HG02870 (cell line): ENCODE results near the gene TSPAN32.

Experiments used
- ATAC-seq: cut with Tn5 transposase; IDR thresholded peaks from one replicate; pipeline ENCODE4 v1.9.1; 2021; ENCODE audit warnings: mild to moderate bottlenecking, moderate library complexity; ENCODE audit not compliant: unreplicated experiment

Gene TSPAN32

GRCh38 chr11:2314136-2314524, 12.3 kb downstream of the TSPAN32 start:
- no peak for ATAC-seq

GRCh38 chr11:2314525-2315394, 12.9 kb downstream of the TSPAN32 start:
- ATAC-seq = no peak

- ATAC-seq = no peak
Measured at GRCh38 chr11:2315395-2316168, 13.8 kb downstream of the TSPAN32 start.

- no peak for ATAC-seq
Measured at GRCh38 chr11:2316169-2316962, 14.6 kb downstream of the TSPAN32 start.

GRCh38 chr11:2316963-2317244, 15.1 kb downstream of the TSPAN32 start:
- ATAC-seq = no peak

- no peak for ATAC-seq
Measured at GRCh38 chr11:2317354-2318050, 15.7 kb downstream of the TSPAN32 start.

GRCh38 chr11:2318123-2318522, 16.3 kb downstream of the TSPAN32 start:
- no peak for ATAC-seq

GRCh38 chr11:2318707-2319106, 16.9 kb downstream of the TSPAN32 start:
- ATAC-seq = no peak

- ATAC-seq = no peak
Measured at GRCh38 chr11:2319791-2320472, 18.1 kb downstream of the TSPAN32 start.

GRCh38 chr11:2320568-2321310, 18.9 kb downstream of the TSPAN32 start:
- ATAC-seq = no peak

GRCh38 chr11:2321311-2321683, 19.5 kb downstream of the TSPAN32 start:
- no peak for ATAC-seq

- ATAC-seq = no peak
Measured at GRCh38 chr11:2325123-2325522, 23.3 kb downstream of the TSPAN32 start.

GRCh38 chr11:2325719-2326118, 23.9 kb downstream of the TSPAN32 start:
- ATAC-seq = no peak

- ATAC-seq = no peak
Measured at GRCh38 chr11:2327032-2327431, 25.2 kb downstream of the TSPAN32 start.

- no peak for ATAC-seq
Measured at GRCh38 chr11:2328021-2328420, 26.2 kb downstream of the TSPAN32 start.

- no peak for ATAC-seq
Measured at GRCh38 chr11:2328656-2329354, 27.0 kb downstream of the TSPAN32 start.

- ATAC-seq = no peak
Measured at GRCh38 chr11:2329551-2329950, 27.7 kb downstream of the TSPAN32 start.

GRCh38 chr11:2330696-2331095, 28.9 kb downstream of the TSPAN32 start:
- ATAC-seq = no peak

GRCh38 chr11:2331404-2331803, 29.6 kb downstream of the TSPAN32 start:
- ATAC-seq = no peak
